ENCODE measurements around the gene RANBP17.

The RANBP17 gene

DNA sequence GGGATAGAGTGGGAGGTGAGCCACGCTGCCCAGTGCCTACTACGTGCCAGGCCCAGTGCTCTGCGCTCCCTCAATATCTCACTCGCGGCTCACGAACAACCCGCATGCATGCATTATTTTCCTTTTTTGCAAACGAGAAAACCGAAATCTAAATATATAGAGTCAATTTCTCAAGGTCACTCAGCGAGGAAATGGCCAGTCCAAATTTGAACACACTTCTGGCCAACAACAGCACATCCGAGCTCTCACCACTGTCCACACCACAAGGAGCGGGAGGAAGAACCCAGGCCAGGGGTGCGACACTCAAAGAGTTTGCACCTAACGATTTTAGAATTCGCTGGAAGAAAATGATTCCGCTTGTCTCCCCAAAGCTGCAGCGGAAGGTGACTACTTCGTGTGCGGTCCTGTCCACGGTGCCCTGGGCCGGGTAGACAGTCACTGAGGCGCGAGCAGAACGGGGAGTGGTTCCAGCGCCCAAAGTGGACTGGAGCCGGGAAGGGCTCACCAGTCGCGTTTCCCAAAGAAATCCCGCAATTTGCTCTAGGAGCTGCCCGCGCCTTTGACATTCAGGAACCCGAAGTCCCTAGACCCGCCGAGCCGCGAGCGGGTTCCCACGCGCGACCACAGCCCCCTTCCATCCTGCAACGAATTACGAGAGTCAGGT is 446.1 kb downstream of the RANBP17 start:
- DNase-seq: no peak

DNA sequence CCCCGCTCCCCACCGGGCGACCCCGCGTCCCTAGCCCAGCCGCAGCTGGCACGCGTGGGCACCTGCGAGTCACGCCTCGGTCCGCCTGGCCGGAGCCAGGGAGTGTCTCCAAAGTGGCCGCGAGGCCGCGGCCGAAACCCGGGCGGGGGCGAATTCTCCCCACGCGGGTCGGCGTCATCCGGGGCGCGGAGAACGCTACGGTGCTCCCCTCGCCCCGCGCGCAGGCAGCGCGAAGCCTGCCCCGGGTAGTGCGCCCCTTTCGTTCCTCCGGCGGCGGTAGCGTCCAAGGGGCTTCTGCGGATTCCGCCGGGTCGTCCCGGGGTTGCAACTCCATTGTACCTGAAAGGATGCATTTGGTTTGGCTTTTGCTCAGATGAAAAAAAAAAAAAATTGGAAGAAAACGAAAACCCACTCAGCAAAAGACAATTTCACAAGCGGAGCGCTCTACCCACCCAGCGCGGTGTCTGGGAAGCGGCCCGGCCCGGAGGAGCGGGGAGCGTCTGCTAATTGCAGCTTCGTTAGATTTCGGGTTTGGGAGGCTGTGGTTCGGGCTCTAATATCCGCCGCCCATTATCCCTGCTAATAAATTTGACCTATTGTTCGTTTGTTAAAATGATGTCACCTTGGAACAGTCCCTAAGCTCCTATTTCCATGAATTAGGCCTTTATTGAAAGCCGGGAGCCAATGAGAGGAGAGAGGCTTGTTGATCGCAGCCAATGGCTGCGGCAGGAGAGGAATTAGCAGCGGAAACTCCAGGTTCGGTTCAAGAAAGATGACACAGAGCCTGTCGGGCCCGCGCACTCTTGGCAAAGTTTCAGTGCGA is 446.8 kb downstream of the RANBP17 start, which contains the start of gene TLX3:
Gene TLX3 (plus strand): TSS at position 796 of the 823 bp plus-strand sequence. CDS start 118 bp downstream, outside the sequence.
- no peak for DNase-seq

DNA sequence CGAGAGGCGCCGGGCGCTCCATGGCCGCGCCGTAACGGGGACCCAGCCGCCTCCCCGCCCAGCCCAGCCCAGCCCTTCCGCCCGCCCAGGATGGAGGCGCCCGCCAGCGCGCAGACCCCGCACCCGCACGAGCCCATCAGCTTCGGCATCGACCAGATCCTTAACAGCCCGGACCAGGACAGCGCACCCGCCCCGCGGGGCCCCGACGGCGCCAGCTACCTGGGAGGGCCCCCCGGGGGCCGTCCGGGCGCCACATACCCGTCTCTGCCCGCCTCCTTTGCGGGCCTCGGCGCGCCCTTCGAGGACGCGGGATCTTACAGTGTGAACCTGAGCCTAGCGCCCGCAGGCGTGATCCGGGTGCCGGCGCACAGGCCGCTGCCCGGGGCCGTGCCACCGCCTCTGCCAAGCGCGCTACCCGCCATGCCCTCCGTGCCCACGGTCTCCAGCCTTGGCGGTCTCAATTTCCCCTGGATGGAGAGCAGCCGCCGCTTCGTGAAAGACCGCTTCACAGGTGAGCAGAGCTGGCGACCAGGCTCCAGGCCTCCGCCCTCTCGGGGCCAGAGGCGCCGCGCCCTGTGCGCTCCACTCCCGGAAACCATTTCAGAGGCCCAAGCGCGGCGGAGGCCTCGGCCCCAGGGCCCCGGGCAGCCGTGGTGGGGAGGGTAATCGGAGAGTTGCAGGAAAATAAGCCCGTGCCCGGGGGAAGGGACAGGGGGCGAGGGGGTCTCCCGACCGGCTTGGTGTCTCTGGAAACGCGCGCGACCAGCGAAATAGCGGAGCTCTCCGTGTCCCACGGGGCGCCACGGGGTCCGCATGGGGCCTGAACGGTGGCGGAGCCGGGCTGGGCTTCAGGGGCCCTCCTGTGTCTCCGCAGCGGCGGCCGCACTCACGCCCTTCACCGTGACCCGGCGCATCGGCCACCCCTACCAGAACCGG is 447.7 kb downstream of the RANBP17 start:
- no peak for DNase-seq

- no peak for DNase-seq
Measured at GRCh38 chr5:171310212-171310818, 448.5 kb downstream of the RANBP17 start.

DNA sequence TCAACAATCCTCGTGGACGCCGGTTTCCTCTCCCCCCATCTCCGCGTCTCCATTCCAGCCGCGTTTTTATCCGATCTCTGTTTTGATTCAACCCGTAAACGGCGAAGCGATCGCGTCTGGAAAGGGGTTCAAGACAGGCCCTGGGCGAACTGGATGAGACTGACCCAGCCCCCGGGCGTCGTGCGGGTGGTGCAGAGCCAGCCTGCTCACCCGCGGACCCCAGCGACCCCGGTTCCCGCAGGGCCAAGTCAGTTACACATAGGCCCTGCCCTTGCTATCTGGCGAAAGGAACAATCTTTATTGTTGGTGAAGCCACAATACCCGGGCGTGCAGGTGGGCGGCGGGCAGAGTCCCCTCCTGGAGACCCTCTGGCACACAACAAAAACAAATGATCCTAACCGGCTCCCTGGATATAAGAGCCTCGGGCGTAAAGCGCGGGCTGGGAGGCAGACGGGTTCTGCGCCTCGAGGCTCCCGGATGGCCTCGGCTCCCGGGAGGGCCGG is 449.1 kb downstream of the RANBP17 start:
- no peak for DNase-seq

DNA sequence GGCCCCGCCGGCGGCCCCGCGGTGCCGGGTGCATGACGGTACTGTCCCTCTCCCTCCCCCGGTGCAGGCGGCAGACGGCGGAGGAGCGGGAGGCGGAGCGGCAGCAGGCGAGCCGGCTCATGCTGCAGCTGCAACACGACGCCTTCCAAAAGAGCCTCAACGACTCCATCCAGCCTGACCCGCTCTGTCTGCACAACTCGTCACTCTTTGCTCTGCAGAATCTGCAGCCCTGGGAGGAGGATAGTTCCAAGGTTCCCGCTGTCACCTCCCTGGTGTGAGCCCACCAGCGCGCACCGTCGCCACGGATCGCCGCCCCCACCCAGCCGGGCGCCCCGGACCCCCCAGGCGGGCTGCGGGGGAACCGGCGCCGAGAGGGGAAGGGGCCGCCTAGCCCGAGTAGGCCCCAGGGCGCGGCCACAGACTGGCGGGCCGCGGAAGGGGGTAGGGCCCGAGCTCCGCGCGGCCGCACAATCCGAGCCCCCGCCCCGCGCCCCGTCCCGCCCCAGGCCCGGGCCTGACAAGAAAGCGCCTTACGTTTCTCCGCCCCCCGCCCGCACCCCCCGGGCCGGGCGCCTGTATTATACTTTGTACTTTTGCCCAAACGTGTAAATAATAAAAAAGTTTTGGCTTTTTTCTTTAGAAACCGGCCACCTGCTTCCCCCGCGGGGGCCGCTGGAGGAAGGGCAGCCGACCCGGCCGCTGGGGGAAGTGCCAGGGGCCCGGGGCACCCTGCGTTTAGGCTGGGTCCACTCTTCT is 449.7 kb downstream of the RANBP17 start:
- peak; percentile 61 for DNase-seq

DNA sequence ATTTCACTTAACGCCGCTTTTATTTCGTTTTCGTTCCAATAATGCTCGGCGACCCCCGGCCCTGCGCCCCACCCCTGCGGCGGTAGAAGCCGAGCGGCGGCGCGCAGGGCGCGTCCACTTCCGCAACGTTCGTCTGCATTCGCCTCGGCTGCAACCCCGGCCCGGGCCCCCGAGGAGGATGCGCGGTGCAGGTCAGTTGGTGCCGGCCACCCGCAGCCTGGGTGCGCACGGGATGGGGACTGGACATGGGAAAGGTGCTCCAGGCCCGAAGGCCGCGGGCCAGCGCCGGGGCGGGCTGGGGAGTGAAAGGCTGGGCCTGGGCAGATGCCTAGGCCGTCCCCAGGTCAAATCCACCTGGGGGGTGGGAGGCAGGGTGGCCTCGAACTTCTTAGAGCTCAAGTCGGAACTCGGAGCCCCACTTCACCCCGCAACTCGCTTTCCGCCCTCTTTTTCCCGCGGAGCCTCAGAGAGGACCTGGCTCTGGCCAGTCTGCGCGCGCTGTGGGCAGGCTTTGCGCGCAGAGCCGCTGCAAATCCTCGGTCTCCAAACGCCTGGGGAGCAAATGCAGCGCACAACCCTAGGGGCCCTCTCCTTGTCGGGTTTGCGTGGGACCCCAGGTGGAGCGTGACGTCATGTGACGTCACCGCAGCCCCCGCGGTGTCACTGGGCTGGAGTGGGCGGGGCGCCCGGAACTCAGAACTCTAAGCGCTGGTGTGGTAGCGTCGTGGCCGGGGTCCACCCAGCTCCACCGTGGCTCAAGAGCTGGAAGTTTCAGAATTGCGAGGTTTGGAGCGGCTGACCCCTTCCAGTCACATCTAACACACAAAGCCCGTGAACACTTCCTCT is 450.5 kb downstream of the RANBP17 start:
- DNase-seq: no peak

GRCh38 chr5:171313481-171314206 is 451.8 kb downstream of the RANBP17 start:
- no peak for DNase-seq

- peak; percentile 77 for DNase-seq
Measured at GRCh38 chr5:171314728-171315385, 453.0 kb downstream of the RANBP17 start.

- no peak for DNase-seq
Measured at GRCh38 chr5:171315386-171315891, 453.6 kb downstream of the RANBP17 start.

GRCh38 chr5:171315925-171316257 is 454.1 kb downstream of the RANBP17 start:
- DNase-seq: no peak

- no peak for DNase-seq
Measured at GRCh38 chr5:171316258-171317121, 454.7 kb downstream of the RANBP17 start.

DNA sequence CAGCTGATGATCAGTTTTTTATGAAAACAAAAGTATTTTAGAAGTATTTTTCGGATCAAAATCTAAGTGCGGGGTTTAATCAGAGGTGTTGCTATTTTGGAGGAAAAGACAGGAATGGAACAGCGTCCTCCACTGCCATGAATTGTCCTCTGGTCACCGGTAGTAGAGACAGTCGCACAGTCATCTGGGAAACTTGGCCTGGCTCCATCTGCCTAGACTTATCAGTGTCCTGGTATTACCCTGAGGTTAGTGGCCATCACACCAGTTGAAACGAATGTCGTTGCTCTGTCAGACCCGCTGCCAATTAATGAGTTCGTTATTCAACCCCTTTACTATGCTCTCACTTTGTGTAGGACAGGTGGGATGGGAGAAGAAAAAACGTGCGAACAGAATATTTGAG is 455.4 kb downstream of the RANBP17 start:
- DNase-seq: no peak

GRCh38 chr5:171318026-171318425 is 456.2 kb downstream of the RANBP17 start:
- DNase-seq: no peak

GRCh38 chr5:171321447-171321846 is 459.6 kb downstream of the RANBP17 start:
- DNase-seq: no peak

DNA sequence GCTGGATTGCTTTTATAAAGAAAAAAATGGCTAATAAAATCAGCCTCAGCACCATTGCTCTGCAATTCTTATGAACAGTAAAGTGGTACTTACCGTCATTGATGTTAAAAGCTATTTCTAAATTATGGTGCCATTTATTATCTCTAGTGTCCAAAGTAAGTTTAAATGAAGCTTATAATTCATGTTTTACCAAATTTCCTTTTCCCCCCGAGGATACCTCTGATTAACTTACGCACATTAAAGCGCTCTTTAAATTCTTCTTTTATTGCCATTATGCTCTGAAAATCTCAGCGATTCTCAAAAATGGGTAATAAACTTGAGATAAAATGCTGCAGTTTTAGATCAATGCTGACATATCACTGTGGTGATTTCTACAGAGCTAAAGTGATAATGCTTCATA is 460.7 kb downstream of the RANBP17 start:
- DNase-seq: no peak

DNA sequence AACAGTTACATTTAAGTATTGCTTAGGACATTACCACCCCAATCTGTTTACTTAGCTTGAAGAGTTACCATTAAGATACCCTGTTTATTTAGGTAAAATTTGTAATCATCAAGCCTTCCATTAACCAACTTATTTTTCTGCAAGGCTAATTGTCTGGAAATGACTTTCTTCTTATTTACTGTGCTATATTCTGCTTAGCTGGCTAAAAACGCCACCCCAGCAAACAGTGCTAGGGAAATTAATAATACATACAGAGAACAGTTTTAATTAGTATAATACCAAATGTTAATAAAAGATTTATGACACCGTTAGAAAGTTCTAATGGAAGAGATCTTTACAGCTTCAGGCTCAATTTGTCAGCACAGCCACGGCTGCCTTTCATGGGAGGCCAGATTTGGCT is 461.2 kb downstream of the RANBP17 start:
- no peak for DNase-seq

Measured in right hindlimb (tissue), 1 donor.